ENCODE data around the gene PDE11A.

GRCh38 chr2:177886824-177887223 is 185.8 kb downstream of the PDE11A start:
- TF ChIP-seq JUNB (IDR thresholded peaks at IDR 0.05; ENCODE audit: unreplicated experiment) = no peak
- TF ChIP-seq, protein P1, sequence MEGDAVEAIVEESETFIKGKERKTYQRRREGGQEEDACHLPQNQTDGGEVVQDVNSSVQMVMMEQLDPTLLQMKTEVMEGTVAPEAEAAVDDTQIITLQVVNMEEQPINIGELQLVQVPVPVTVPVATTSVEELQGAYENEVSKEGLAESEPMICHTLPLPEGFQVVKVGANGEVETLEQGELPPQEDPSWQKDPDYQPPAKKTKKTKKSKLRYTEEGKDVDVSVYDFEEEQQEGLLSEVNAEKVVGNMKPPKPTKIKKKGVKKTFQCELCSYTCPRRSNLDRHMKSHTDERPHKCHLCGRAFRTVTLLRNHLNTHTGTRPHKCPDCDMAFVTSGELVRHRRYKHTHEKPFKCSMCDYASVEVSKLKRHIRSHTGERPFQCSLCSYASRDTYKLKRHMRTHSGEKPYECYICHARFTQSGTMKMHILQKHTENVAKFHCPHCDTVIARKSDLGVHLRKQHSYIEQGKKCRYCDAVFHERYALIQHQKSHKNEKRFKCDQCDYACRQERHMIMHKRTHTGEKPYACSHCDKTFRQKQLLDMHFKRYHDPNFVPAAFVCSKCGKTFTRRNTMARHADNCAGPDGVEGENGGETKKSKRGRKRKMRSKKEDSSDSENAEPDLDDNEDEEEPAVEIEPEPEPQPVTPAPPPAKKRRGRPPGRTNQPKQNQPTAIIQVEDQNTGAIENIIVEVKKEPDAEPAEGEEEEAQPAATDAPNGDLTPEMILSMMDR (conservative IDR thresholded peaks at IDR 0.05; ENCODE audit: low read depth in 2 of 2) = no peak
- TF ChIP-seq EZH2phosphoT487 (IDR thresholded peaks at IDR 0.05; ENCODE audit: unreplicated experiment) = no peak
- no peak for TF ChIP-seq REST (IDR thresholded peaks at IDR 0.05; ENCODE audit: unreplicated experiment)
- no peak for TF ChIP-seq POLR2AphosphoS5 (IDR thresholded peaks at IDR 0.05; ENCODE audit: low read depth)
- TF ChIP-seq EZH2 (IDR thresholded peaks at IDR 0.05; ENCODE audit: low read depth, unreplicated experiment) = no peak
